MM.1S (cell line): ENCODE data around the gene CARTPT.

ENCODE experiments used
- DNase-seq: peaks from one replicate; pipeline ENCODE4 v3.0.0-alpha.2; 2015
- H2AFZ ChIP-seq: fragments of 300-600 bp; sonication (generic); 2 replicates; pipeline ENCODE4 v1.6.0; 2016; ENCODE audit warnings: antibody characterized with exemption, low read length
- H3F3A ChIP-seq: fragments of 300-600 bp; sonication (generic); 2 replicates; pipeline ENCODE4 v1.6.1; 2016; ENCODE audit warnings: mild to moderate bottlenecking, antibody characterized with exemption, low read length, moderate library complexity, mixed read lengths; ENCODE audit not compliant: insufficient read depth
- H3K27ac ChIP-seq: fragments of 300-600 bp; sonication (generic); 2 replicates; pipeline ENCODE4 v1.5.1; 2016; ENCODE audit warnings: mild to moderate bottlenecking, low read length
- H3K27me3 ChIP-seq: fragments of 300-600 bp; sonication (generic); replicated peaks from 2 replicates; pipeline ENCODE4 v1.6.0; 2016; ENCODE audit warnings: low read length; ENCODE audit not compliant: insufficient read depth
- H3K36me3 ChIP-seq: fragments of 300-600 bp; sonication (generic); replicated peaks from 2 replicates; pipeline ENCODE4 v1.6.1; 2016; ENCODE audit warnings: mild to moderate bottlenecking, low read length, mixed read lengths; ENCODE audit not compliant: insufficient read depth
- H3K4me1 ChIP-seq: fragments of 300-600 bp; sonication (generic); 2 replicates; pipeline ENCODE4 v1.6.1; 2016; ENCODE audit warnings: low read length, mixed read lengths
- H3K4me2 ChIP-seq: fragments of 300-600 bp; sonication (generic); 2 replicates; pipeline ENCODE4 v1.6.0; 2016; ENCODE audit warnings: low read depth, low read length
- H3K4me3 ChIP-seq: fragments of 300-600 bp; sonication (generic); 2 replicates; pipeline ENCODE4 v1.5.1; 2016; ENCODE audit warnings: low read length, mixed read lengths
- H3K79me2 ChIP-seq: fragments of 300-600 bp; sonication (generic); 2 replicates; pipeline ENCODE4 v1.6.1; 2016; ENCODE audit warnings: mixed run types, low read length, mixed read lengths
- H3K9ac ChIP-seq: fragments of 300-600 bp; sonication (generic); 2 replicates; pipeline ENCODE4 v1.6.1; 2016; ENCODE audit warnings: low read length, mixed read lengths
- H3K9me2 ChIP-seq: fragments of 300-600 bp; sonication (generic); replicated peaks from 2 replicates; pipeline ENCODE4 v1.6.1; 2016; ENCODE audit warnings: mild to moderate bottlenecking, low read length, mixed read lengths; ENCODE audit not compliant: insufficient read depth
- H3K9me3 ChIP-seq: fragments of 300-600 bp; sonication (generic); replicated peaks from 2 replicates; pipeline ENCODE4 v1.6.1; 2016; ENCODE audit warnings: mild to moderate bottlenecking, low read length, mixed read lengths; ENCODE audit not compliant: insufficient read depth
- H4K20me1 ChIP-seq: fragments of 300-600 bp; sonication (generic); 2 replicates; pipeline ENCODE4 v1.6.1; 2016; ENCODE audit warnings: mild to moderate bottlenecking, low read length, moderate library complexity, mixed read lengths; ENCODE audit not compliant: insufficient read depth
- CTCF ChIP-seq: fragments of 300-600 bp; sonication (generic); IDR thresholded peaks from 2 replicates; pipeline ENCODE4 v1.5.1; 2016; ENCODE audit warnings: antibody characterized with exemption, low read length, mixed read lengths
- EZH2 ChIP-seq: fragments of 300-600 bp; sonication (generic); optimal IDR thresholded peaks from 2 replicates; pipeline ENCODE3; 2017; ENCODE audit warnings: low read depth, mild to moderate bottlenecking, antibody characterized with exemption, low read length, mixed read lengths
- EZH2phosphoT487 ChIP-seq: fragments of 300-600 bp; sonication (generic); IDR thresholded peaks from 2 replicates; pipeline ENCODE4 v1.6.1; 2018; ENCODE audit warnings: antibody characterized with exemption, low read length

The CARTPT gene

GRCh38 chr5:71769287-71769686 lies 50.2 kb downstream of the CARTPT start:
- Histone ChIP-seq H3K4me3 (no peak overlapping the region), H3F3A (no peaks in the 10 kb centered on the region), H3K9ac (no peak overlapping the region), H3K79me2 (no peaks in the 10 kb centered on the region), H3K36me3 (no peaks in the 10 kb centered on the region), H3K4me1 (no peaks in the 10 kb centered on the region), H3K27ac (no peak overlapping the region), H4K20me1 (no peaks in the 10 kb centered on the region), H3K9me3 (no peaks in the 10 kb centered on the region), H3K9me2 (no peaks in the 10 kb centered on the region), H3K4me2 (no peak overlapping the region), H3K27me3 (no peaks in the 10 kb centered on the region), H2AFZ (no peak overlapping the region)
- no peak for DNase-seq
- TF ChIP-seq CTCF (no peak), EZH2phosphoT487 (no peak), EZH2 (no peak)

- Histone ChIP-seq H3F3A (no peaks in the 10 kb centered on the region), H3K9me2 (no peaks in the 10 kb centered on the region), H3K36me3 (no peaks in the 10 kb centered on the region), H3K4me3 (no peak overlapping the region), H3K4me1 (no peaks in the 10 kb centered on the region), H3K79me2 (no peaks in the 10 kb centered on the region), H4K20me1 (no peaks in the 10 kb centered on the region), H3K9me3 (no peaks in the 10 kb centered on the region), H2AFZ (no peak overlapping the region), H3K9ac (no peak overlapping the region), H3K27ac (no peak overlapping the region), H3K27me3 (no peaks in the 10 kb centered on the region), H3K4me2 (no peak overlapping the region)
- TF ChIP-seq EZH2 (no peak), EZH2phosphoT487 (no peak), CTCF (no peak)
- no peak for DNase-seq
These were observed 51.3 kb downstream of the CARTPT start for GRCh38 chr5:71770381-71770780.
